ENCODE measurements around the gene ARHGEF9. TPM values are rescaled to one million over a fixed set of nuclear protein-coding genes. Genes with fewer than 3 reads are reported as not detected.

ARHGEF9 gene
- total RNA-seq, 1 donor from 2014 or later = 40.9 TPM

DNA sequence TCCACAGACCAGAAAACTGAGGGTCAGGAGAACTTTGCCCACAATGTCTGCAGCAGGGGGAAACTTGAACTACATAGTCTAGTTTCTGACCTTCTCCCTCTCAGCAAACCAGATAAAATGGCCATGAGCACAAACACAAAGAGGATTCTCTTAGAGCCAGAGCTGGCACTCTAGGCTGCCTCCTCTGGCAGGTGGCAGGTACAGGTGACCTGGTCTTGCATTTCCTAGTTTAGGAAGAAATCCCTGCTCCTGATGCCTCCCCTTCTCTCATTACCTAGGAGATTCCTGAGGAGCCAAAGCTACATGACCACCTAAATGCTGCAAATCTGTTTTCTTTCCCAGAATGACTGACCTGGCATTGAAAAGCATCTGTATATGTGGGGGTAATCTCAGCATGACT is 45.1 kb downstream of the ARHGEF9 start:
- H3K9me3 Mint-ChIP-seq = no peaks in the 10 kb centered on the region

DNA sequence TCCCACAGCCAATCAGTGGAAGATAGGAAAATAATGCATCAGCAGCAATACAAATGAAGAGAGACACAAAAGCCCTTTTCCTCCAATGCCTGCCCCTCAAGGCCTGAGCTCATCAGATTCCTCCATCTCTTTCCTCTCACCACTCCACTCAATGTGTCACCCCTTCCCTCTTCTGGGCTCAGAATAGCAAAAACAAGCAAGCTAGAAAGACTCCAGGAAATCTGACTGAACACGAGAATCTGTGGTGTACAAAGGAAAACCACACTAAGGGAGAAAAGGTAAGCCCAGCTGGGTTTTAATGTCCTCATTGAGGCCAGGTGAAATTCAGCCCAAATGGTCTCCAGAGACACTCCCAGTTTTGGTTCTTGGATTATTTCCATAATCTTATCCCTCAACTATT is 46.3 kb downstream of the ARHGEF9 start:
- Mint-ChIP-seq H3K4me1 (no peaks in the 10 kb centered on the region), H3K36me3 (ENCODE audit: low read depth) (peaks cover 2% of the 10 kb centered on the region)
- TF ChIP-seq CTCF (conservative IDR thresholded peaks at IDR 0.05) = no peak

More for the DNA sequence above, 45.1 kb downstream of the ARHGEF9 start:
- peaks cover 2% of the 10 kb centered on the region for H3K36me3 Mint-ChIP-seq (ENCODE audit: low read depth)
- H3K4me3 Mint-ChIP-seq = no peak overlapping the region
- no peak for DNase-seq (ENCODE audit: low read depth, low spot score)
- H3K4me1 Mint-ChIP-seq = no peaks in the 10 kb centered on the region
- no peak for TF ChIP-seq CTCF (conservative IDR thresholded peaks at IDR 0.05)
- no peak overlapping the region for H3K27ac Mint-ChIP-seq (ENCODE audit: unreplicated experiment)
- no peaks in the 10 kb centered on the region for H3K27me3 Mint-ChIP-seq (ENCODE audit: low read depth)

GRCh38 chrX:63737131-63737921 is 47.7 kb downstream of the ARHGEF9 start:
- DNase-seq (ENCODE audit: low read depth, low spot score) = no peak
- no peaks in the 10 kb centered on the region for H3K4me1 Mint-ChIP-seq
- H3K9me3 Mint-ChIP-seq = peaks cover 3% of the 10 kb centered on the region
- no peak for TF ChIP-seq CTCF (conservative IDR thresholded peaks at IDR 0.05)
- H3K27me3 Mint-ChIP-seq (ENCODE audit: low read depth) = no peaks in the 10 kb centered on the region
- no peak overlapping the region for H3K27ac Mint-ChIP-seq (ENCODE audit: unreplicated experiment)
- no peak overlapping the region for H3K4me3 Mint-ChIP-seq
- peaks cover 2% of the 10 kb centered on the region for H3K36me3 Mint-ChIP-seq (ENCODE audit: low read depth)

More for the DNA sequence above, 46.3 kb downstream of the ARHGEF9 start:
- Mint-ChIP-seq H3K27ac (ENCODE audit: unreplicated experiment) (no peak overlapping the region), H3K4me3 (no peak overlapping the region), H3K27me3 (ENCODE audit: low read depth) (no peaks in the 10 kb centered on the region), H3K9me3 (no peaks in the 10 kb centered on the region)
- DNase-seq (ENCODE audit: low read depth, low spot score) = no peak

- H3K27me3 Mint-ChIP-seq (ENCODE audit: low read depth) = no peaks in the 10 kb centered on the region
- H3K27ac Mint-ChIP-seq (ENCODE audit: unreplicated experiment) = no peak overlapping the region
- no peak for DNase-seq (ENCODE audit: low read depth, low spot score)
- H3K4me3 Mint-ChIP-seq = no peak overlapping the region
- H3K36me3 Mint-ChIP-seq (ENCODE audit: low read depth) = peaks cover 2% of the 10 kb centered on the region
- peaks cover 6% of the 10 kb centered on the region for H3K9me3 Mint-ChIP-seq
- H3K4me1 Mint-ChIP-seq = no peaks in the 10 kb centered on the region
- TF ChIP-seq CTCF (conservative IDR thresholded peaks at IDR 0.05) = no peak
Measured at GRCh38 chrX:63735882-63736281, 49.1 kb downstream of the ARHGEF9 start.

- peaks cover 5% of the 10 kb centered on the region for H3K9me3 Mint-ChIP-seq
- no peak overlapping the region for H3K4me3 Mint-ChIP-seq
- no peak for DNase-seq (ENCODE audit: low read depth, low spot score)
- TF ChIP-seq CTCF (conservative IDR thresholded peaks at IDR 0.05) = no peak
- H3K27ac Mint-ChIP-seq (ENCODE audit: unreplicated experiment) = no peak overlapping the region
- peaks cover 11% of the 10 kb centered on the region for H3K4me1 Mint-ChIP-seq
- peaks cover 23% of the 10 kb centered on the region for H3K36me3 Mint-ChIP-seq (ENCODE audit: low read depth)
- H3K27me3 Mint-ChIP-seq (ENCODE audit: low read depth) = no peaks in the 10 kb centered on the region
Measured at GRCh38 chrX:63720293-63720692, 64.7 kb downstream of the ARHGEF9 start.

All from neural crest cell (in vitro differentiated cells).